A673 (cell line): ENCODE measurements around the gene TESK2. TPM values are rescaled to one million over a fixed set of nuclear protein-coding genes. Genes with fewer than 3 reads are reported as not detected.
A peak's percentile ranks its signal among the peaks of the same experiment; 100 is the strongest.

Experiments
- BruUV-seq: library from RNA; stranded (reverse); fragments of 400-500 nt; replicated peaks from 2 replicates; lab custom pipeline; 2021; lab: Mats Ljungman, UMichigan
- CTCF ChIA-PET: fragments of 300-600 bp; sonication (Branson Sonifier 250); formaldehyde crosslinking; loops from one replicate; lab custom pipeline; 2022; ENCODE audit warnings: antibody characterized with exemption; lab: Charles Lee
- POLR2A ChIA-PET: fragments of 300-600 bp; sonication (Branson Sonifier 250); formaldehyde crosslinking; loops from one replicate; lab custom pipeline; 2022; ENCODE audit warnings: antibody characterized with exemption; ENCODE audit not compliant: low non-redundant PET; lab: Charles Lee
- DNase-seq: peaks from one replicate; pipeline ENCODE4 v3.0.0-alpha.2; 2015; ENCODE audit warnings: low spot score
- H3K27ac ChIP-seq: fragments of 200-600 bp; sonication (generic); 2 replicates; pipeline ENCODE4 v1.5.1; 2016; ENCODE audit warnings: mixed run types, low read depth, mild to moderate bottlenecking, mixed read lengths, antibody characterized with exemption, low read length; ENCODE audit not compliant: poor library complexity, severe bottlenecking
- H3K27me3 ChIP-seq: fragments of 200-600 bp; sonication (generic); replicated peaks from 2 replicates; pipeline ENCODE4 v1.6.1; 2017; ENCODE audit warnings: mixed run types, low read depth, mild to moderate bottlenecking, mixed read lengths, antibody characterized with exemption, low read length; ENCODE audit not compliant: insufficient read depth, poor library complexity
- H3K36me3 ChIP-seq: fragments of 200-600 bp; sonication (generic); 2 replicates; pipeline ENCODE4 v1.6.1; 2016; ENCODE audit warnings: mixed run types, mild to moderate bottlenecking, mixed read lengths, antibody characterized with exemption, low read length; ENCODE audit not compliant: insufficient read depth, poor library complexity, severe bottlenecking
- H3K4me1 ChIP-seq: fragments of 200-600 bp; sonication (generic); 2 replicates; pipeline ENCODE4 v1.6.1; 2017; ENCODE audit warnings: mixed run types, mild to moderate bottlenecking, mixed read lengths, antibody characterized with exemption, low read length; ENCODE audit not compliant: insufficient read depth, poor library complexity, severe bottlenecking
- H3K4me3 ChIP-seq: fragments of 200-600 bp; sonication (generic); 2 replicates; pipeline ENCODE4 v1.5.1; 2016; ENCODE audit warnings: low read depth, mixed run types, mild to moderate bottlenecking, mixed read lengths, low read length; ENCODE audit not compliant: poor library complexity, severe bottlenecking
- H3K9me3 ChIP-seq: fragments of 200-600 bp; sonication (generic); 2 replicates; pipeline ENCODE4 v1.6.1; 2016; ENCODE audit warnings: mixed run types, low read depth, mild to moderate bottlenecking, mixed read lengths, antibody characterized with exemption, low read length; ENCODE audit not compliant: poor library complexity, severe bottlenecking
- EZH2 ChIP-seq: fragments of 200-600 bp; sonication (generic); IDR thresholded peaks from 2 replicates; pipeline ENCODE4 v1.6.1; 2017; ENCODE audit warnings: borderline replicate concordance, low read depth, mild to moderate bottlenecking, mixed read lengths, antibody characterized with exemption, low read length; ENCODE audit not compliant: poor library complexity, severe bottlenecking
- intact Hi-C: fragments of 100-400 bp; cut with micrococcal nuclease; formaldehyde crosslinking; loops from one replicate; pipeline ENCODE4 v1.10.0; 2022; ENCODE audit not compliant: unreplicated experiment
- total RNA-seq: library from RNA; stranded (reverse); gene quantifications from 2 replicates; pipeline ENCODE4 v1.2.3, GENCODE V29; 2021
- TF ChIP-seq, protein P1 (sequence below): fragments of 300-800, 200-600 bp; sonication (generic); conservative IDR thresholded peaks from 2 replicates; pipeline ENCODE4 v1.5.1; 2017; ENCODE audit warnings: low read depth, mild to moderate bottlenecking, antibody characterized with exemption, low read length, moderate library complexity, mixed read lengths

Gene TESK2
- total RNA-seq, 1 experiment from 2014 or later, result 0.75 TPM

DNA sequence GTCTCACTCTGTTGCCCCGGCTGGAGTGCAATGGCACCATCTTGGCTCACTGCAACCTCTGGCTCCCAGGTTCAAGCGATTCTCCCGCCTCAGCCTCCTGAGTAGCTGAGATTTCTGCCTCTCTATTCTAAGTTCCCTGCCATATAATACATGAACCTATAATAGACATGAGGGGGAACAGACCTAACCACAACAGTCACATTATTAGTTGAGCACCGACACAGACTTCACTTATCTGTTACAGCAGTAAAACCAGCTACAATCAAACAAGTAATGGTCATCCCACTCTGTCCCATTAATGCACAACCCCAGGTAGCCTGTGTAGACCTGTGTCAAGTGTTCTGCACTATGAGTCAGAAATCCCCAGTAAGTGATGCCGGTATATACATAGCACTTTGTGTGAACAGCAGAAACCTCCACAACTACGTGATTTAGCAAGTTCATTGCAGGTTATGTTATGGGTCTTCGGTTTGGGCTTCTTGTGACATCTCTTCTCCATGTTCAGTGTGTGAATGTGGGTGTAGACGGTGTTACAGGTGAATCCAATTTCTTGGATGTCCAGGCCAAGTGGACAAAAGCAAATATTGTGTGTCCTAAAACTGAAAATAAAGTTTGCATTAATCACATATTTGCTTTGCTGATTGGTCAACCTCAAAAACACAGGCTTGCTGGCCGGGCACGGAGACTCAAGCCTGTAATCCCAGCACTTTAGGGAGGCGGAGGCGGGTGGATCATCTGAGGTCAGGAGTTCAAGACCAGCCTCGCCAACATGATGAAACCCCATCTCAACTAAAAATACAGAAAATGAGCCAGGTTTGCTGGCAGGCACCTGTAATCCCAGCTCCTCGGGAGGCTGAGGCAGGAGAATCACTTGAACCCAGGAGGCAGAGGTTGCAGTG, 12.7 kb upstream of the TESK2 start:
- no peak for DNase-seq
- Histone ChIP-seq H3K4me1 (peaks cover 3% of the 10 kb centered on the region), H3K4me3 (no peak overlapping the region), H3K9me3 (no peaks in the 10 kb centered on the region), H3K27me3 (no peaks in the 10 kb centered on the region), H3K36me3 (peaks cover 9% of the 10 kb centered on the region), H3K27ac (no peak overlapping the region)
- ChIA-PET POLR2A (no interaction called here), CTCF (no interaction called here)
- intact Hi-C loops, result loop anchor here (10.0 kb wide), 1 partner anchor 381 kb away; no protein-coding TSS in a partner anchor
- BruUV-seq, result no TSS peak
- TF ChIP-seq, protein P1, sequence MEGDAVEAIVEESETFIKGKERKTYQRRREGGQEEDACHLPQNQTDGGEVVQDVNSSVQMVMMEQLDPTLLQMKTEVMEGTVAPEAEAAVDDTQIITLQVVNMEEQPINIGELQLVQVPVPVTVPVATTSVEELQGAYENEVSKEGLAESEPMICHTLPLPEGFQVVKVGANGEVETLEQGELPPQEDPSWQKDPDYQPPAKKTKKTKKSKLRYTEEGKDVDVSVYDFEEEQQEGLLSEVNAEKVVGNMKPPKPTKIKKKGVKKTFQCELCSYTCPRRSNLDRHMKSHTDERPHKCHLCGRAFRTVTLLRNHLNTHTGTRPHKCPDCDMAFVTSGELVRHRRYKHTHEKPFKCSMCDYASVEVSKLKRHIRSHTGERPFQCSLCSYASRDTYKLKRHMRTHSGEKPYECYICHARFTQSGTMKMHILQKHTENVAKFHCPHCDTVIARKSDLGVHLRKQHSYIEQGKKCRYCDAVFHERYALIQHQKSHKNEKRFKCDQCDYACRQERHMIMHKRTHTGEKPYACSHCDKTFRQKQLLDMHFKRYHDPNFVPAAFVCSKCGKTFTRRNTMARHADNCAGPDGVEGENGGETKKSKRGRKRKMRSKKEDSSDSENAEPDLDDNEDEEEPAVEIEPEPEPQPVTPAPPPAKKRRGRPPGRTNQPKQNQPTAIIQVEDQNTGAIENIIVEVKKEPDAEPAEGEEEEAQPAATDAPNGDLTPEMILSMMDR, result no peak
- TF ChIP-seq EZH2, result no peak

DNA sequence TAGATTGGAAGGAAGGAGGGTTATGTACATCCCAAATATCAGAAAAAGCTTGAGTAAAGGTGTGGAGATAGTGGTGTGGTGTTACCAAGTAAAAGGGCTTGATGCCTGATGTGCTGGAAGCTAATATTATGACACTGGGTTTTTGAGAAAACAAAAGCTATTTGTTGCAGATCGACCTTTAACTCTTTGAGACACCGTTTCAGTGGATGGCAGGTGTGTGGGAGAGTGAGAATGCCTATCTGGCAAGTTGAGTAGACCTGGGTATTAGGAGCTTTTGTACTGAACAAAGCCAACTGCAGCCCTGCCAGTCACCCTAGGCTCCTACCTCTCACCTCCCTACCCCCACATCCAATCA, 10.5 kb upstream of the TESK2 start:
- Histone ChIP-seq H3K9me3 (no peaks in the 10 kb centered on the region), H3K27me3 (no peaks in the 10 kb centered on the region), H3K27ac (no peak overlapping the region), H3K36me3 (no peaks in the 10 kb centered on the region), H3K4me3 (peak overlapping the region; percentile 59), H3K4me1 (peaks cover 3% of the 10 kb centered on the region)
- ChIA-PET CTCF (no interaction called here), POLR2A (interaction anchor here (2.7 kb wide), 1 partner anchor 20 kb away, joined by 17 read pairs; the partner anchor contains the start of gene PRDX1)
- no peak for DNase-seq
- TF ChIP-seq, protein P1, result no peak
- no peak for TF ChIP-seq EZH2
- no TSS peak for BruUV-seq
- intact Hi-C loops, result loop anchor here (10.0 kb wide), 1 partner anchor 383 kb away; no protein-coding TSS in a partner anchor

DNA sequence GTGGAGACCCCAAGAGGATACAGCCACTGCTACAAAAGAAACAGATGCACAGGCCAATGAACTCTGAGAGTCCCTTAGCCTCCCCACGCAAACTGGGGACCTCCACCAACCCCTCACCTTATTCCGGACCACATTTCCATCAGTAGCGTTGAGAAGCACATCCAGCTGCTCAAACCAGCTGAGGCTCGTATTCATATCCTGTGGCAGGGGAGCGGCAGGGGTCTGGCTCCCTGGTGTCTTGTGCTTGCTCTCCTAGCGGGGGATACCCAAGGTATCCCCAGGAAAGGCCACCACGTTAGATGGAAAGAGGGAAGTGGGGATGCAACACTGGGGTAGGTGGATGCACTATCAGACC, 8.4 kb upstream of the TESK2 start:
- no peaks in the 10 kb centered on the region for H3K9me3 ChIP-seq
- no peaks in the 10 kb centered on the region for H3K36me3 ChIP-seq
- ChIA-PET POLR2A (interaction anchor here (1.4 to 2.7 kb wide), 2 partner anchors 22 to 159 kb away, joined by 4 to 17 read pairs; partner anchors contain the start of genes MUTYH, PRDX1 and TOE1), CTCF (no interaction called here)
- no peak for TF ChIP-seq EZH2
- TF ChIP-seq, protein P1, result no peak
- BruUV-seq, result no TSS peak
- peak overlapping the region; percentile 59 for H3K4me3 ChIP-seq
- no peaks in the 10 kb centered on the region for H3K27me3 ChIP-seq
- intact Hi-C loops, result no loop called here
- DNase-seq, result no peak
- H3K4me1 ChIP-seq, result peaks cover 3% of the 10 kb centered on the region
- H3K27ac ChIP-seq, result no peak overlapping the region
